ENCODE measurements around the gene CXCL13.
"Not testable (repeated sequence)": the region's sequence is repeated elsewhere in the genome, so short reads cannot be mapped to it uniquely, and the experiment has no call there.

Gene CXCL13

GRCh38 chr4:77613267-77613666, 7.6 kb downstream of the CXCL13 start:
- no peak for DNase-seq

- DNase-seq = no peak
These were observed 9.5 kb downstream of the CXCL13 start for GRCh38 chr4:77615153-77615552.

- no peak for DNase-seq
These were observed 11.6 kb downstream of the CXCL13 start for GRCh38 chr4:77617203-77617602.

- DNase-seq = peak; percentile 60 to 64
These were observed 13.0 kb downstream of the CXCL13 start for GRCh38 chr4:77618383-77619241.

- no peak for DNase-seq
These were observed 13.8 kb downstream of the CXCL13 start for GRCh38 chr4:77619408-77619807.

- no peak for DNase-seq
These were observed 15.6 kb downstream of the CXCL13 start for GRCh38 chr4:77621254-77621653.

- DNase-seq = no peak
These were observed 17.5 kb downstream of the CXCL13 start for GRCh38 chr4:77623091-77623490.

- DNase-seq = no peak
These were observed 18.6 kb downstream of the CXCL13 start for GRCh38 chr4:77624213-77624612.

GRCh38 chr4:77625485-77625884, 19.9 kb downstream of the CXCL13 start:
- no peak for DNase-seq

GRCh38 chr4:77629885-77630284, 24.3 kb downstream of the CXCL13 start:
- no peak for DNase-seq

- DNase-seq = no peak
These were observed 25.7 kb downstream of the CXCL13 start for GRCh38 chr4:77631276-77631675.

- no peak for DNase-seq
These were observed 28.6 kb downstream of the CXCL13 start for GRCh38 chr4:77634132-77634785.

- no peak for DNase-seq
These were observed 29.6 kb downstream of the CXCL13 start for GRCh38 chr4:77635246-77635645.

- no peak for DNase-seq
These were observed 30.3 kb downstream of the CXCL13 start for GRCh38 chr4:77635876-77636275.

GRCh38 chr4:77636902-77637301, 31.3 kb downstream of the CXCL13 start:
- DNase-seq = no peak

- DNase-seq = not testable (repeated sequence)
These were observed 38.4 kb downstream of the CXCL13 start for GRCh38 chr4:77644069-77644468.

- DNase-seq = no peak
These were observed 45.2 kb downstream of the CXCL13 start for GRCh38 chr4:77650787-77651186.

GRCh38 chr4:77651820-77652219, 46.2 kb downstream of the CXCL13 start:
- DNase-seq = no peak

GRCh38 chr4:77652237-77652897, 46.7 kb downstream of the CXCL13 start:
- DNase-seq = no peak

GRCh38 chr4:77653162-77653758, 47.6 kb downstream of the CXCL13 start:
- no peak for DNase-seq

- DNase-seq = not testable (repeated sequence)
These were observed 54.7 kb downstream of the CXCL13 start for GRCh38 chr4:77660318-77660717.

Measured in stimulated activated CD4-positive, alpha-beta T cell treated with anti-CD3 and anti-CD28 coated beads, Interleukin-2, amount 100 ng/mL, for 48 hours (primary cell).